ENCODE measurements around the gene KIF21A.

GRCh38 chr12:39296496-39296895 lies 146.4 kb downstream of the KIF21A start:
- TF ChIP-seq CTCF (IDR thresholded peaks at IDR 0.05) (no peak), POLR2A (IDR thresholded peaks at IDR 0.05) (no peak)

Measured in lower leg skin (tissue), 3 donors.